Thyroid gland (tissue), 4 donors: Measurements from ENCODE around the gene PEX14.

ENCODE experiments used
- CTCF ChIP-seq, 6 experiments: fragments of 200-600 bp in 3 of 6; fragments of 450-650 bp in 3 of 6; sonication (generic) in 3 of 6; IDR thresholded peaks; one replicate each; pipeline ENCODE4 v1.5.1; 2016 to 2019; ENCODE audit warnings: antibody characterized with exemption in 6 of 6, mild to moderate bottlenecking in 2 of 6, inconsistent platforms in 1 of 6, moderate library complexity in 1 of 6
- POLR2A ChIP-seq, 2 donors: fragments of 450-650 bp; IDR thresholded peaks; one replicate each; pipeline ENCODE4 v1.6.1; 2017; ENCODE audit warnings: antibody characterized with exemption in 2 of 2, mild to moderate bottlenecking in 2 of 2, moderate library complexity in 1 of 2

GRCh38 chr1:10678402-10678801, 203.7 kb downstream of the PEX14 start:
- TF ChIP-seq CTCF (IDR thresholded peaks at IDR 0.05) (no peak), POLR2A (IDR thresholded peaks at IDR 0.05) (no peak)
